Fibroblast of mammary gland (primary cell): Measurements from ENCODE around the gene NR1I2.

Experiments used
- DNase-seq: peaks from one replicate; pipeline ENCODE4 v3.0.0-alpha.2; 2010; ENCODE audit warnings: low read depth
- H3K4me3 ChIP-seq: 2 replicates; pipeline ENCODE4 v1.5.1; 2011; ENCODE audit warnings: low read depth, mild to moderate bottlenecking, low read length, moderate library complexity; ENCODE audit not compliant: control insufficient read depth
- CTCF ChIP-seq: conservative IDR thresholded peaks from 2 replicates; pipeline ENCODE4 v1.5.1; 2011; ENCODE audit warnings: low read depth, low read length, inconsistent platforms; ENCODE audit not compliant: control insufficient read depth, insufficient read depth

The NR1I2 gene

DNA sequence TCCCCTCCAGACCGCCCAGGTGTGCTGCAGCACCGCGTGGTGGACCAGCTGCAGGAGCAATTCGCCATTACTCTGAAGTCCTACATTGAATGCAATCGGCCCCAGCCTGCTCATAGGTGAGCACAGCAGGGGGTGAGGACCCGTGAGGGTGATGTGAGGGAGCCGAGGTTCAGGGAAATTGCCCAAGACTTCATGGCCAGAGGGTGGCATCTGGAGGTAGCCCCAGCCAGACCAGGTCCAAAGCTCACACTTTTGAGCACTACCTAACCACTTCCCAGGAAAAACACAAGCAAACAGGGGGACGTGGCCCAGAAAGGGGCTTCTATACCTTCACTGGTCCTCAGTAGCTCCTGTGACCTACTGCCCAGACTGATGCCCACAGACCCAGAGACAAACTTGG is 33.8 kb downstream of the NR1I2 start:
- H3K4me3 ChIP-seq: no peak overlapping the region
- DNase-seq: no peak
- TF ChIP-seq CTCF: no peak

- H3K4me3 ChIP-seq: no peak overlapping the region
- no peak for DNase-seq
- no peak for TF ChIP-seq CTCF
Observed at GRCh38 chr3:119817071-119817470, 35.2 kb downstream of the NR1I2 start.

GRCh38 chr3:119817583-119818363 is 35.9 kb downstream of the NR1I2 start:
- TF ChIP-seq CTCF: no peak
- no peak overlapping the region for H3K4me3 ChIP-seq
- DNase-seq: no peak

GRCh38 chr3:119818937-119819336 is 37.0 kb downstream of the NR1I2 start:
- DNase-seq: no peak
- TF ChIP-seq CTCF: no peak
- no peak overlapping the region for H3K4me3 ChIP-seq

DNA sequence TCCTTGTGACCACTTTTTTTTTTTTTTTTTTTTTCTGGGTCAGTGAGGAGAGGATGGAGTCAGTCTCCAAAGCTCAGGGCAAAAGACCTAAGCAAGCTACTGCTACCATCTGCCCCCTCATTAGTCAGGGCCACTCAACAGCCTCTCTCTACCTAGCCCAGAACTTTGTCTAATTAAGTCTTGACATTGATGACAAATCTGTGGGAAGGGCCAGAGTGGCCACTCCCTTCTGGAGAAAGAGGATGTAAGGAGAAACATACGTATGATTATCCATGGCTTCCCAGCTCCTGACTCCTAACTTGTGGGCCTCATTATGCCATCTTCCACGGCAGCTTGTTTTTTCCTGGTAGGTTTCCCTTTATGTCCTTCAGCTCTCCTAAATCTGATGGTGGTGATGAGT is 37.9 kb downstream of the NR1I2 start:
- H3K4me3 ChIP-seq: no peak overlapping the region
- DNase-seq: peak; percentile 40
- TF ChIP-seq CTCF: no peak

GRCh38 chr3:119825820-119826219 is 43.9 kb downstream of the NR1I2 start:
- no peak overlapping the region for H3K4me3 ChIP-seq
- no peak for DNase-seq
- TF ChIP-seq CTCF: no peak
